Measurements from ENCODE around the gene OPN3.

Gene OPN3

DNA sequence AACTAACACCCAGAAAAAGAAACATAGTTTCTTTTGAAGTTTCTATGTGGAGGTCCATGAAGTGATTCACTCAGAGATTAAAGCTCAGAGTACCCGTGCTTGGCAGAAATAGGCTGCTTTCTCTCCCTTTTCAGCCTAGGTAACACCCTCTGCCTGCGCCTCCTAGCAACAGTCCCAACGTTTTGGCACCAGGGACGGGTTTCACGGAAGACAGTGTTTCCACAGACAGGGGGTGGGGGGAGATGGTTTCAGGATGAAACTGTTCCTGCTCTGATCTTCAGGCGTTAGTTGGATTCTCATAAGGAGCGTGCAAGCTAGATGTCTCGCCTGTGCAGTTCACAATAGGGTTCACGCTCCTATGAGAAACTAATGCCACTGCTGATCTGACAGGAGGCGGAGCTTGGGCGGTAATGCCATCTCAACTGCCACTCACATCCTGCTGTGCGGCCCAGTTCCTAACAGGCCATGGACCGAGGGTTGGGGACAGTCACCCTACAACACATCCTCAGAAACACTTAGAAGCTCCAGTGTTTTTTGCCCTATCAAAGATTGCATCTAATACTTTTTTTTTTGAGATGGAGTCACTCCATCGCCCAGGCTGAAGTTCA lies 53.2 kb downstream of the OPN3 start:
- DNase-seq = no peak

DNA sequence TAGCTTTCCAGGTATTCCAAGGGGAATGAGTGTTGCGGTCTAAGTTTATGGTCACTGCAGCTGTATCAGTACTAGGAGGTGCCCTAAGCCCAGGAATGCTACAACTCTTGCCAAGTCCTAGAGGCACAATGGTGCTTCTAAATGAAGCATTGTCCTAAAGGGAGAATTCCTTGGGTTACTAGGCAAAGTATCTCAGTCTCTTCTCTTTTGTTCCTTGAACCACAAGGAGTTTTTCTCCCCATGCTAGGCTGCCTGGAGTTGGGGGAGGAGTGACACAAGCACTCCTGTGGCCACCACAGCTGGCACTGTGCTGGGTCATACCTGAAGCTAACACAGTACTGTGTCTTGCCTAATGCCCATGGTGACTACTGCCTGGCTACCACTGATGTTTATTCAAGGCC lies 57.2 kb downstream of the OPN3 start:
- DNase-seq = no peak

GRCh38 chr1:241579434-241579833 lies 60.7 kb downstream of the OPN3 start:
- no peak for DNase-seq

GRCh38 chr1:241574154-241574553 lies 66.0 kb downstream of the OPN3 start:
- no peak for DNase-seq

- no peak for DNase-seq
These were observed 70.3 kb downstream of the OPN3 start for GRCh38 chr1:241569848-241570247.

- no peak for DNase-seq
These were observed 79.4 kb downstream of the OPN3 start for GRCh38 chr1:241560849-241561187.

DNA sequence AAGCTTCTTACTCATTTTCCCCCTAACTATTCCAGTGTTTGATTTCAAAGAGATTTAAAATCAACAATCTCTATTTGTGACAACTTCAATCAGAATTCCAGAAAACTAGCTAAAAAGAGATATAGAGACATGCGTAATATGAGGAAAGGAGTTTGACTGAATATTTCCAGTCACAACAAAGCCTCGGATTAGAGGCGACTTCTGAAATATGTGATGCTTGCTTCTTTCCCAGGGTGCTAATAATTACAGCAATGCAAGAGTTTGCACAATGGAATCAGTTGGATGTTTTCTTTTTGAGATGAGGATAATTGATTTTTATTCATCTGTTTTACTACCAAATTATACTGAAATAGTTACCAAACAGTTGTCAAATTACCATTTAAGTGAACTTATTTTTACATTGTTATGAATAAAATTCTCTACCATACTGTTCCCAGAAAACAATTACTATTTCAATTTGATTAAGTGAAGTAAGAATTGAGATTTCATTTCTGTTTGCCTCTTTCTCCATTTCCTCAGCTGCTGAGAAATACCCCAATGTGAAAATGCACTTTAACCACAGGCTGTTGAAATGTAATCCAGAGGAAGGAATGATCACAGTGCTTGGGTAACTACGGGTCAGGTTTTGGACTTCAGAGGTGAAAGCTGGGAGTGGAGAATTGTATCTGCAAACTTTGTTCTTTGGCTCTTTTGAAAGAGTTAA lies 79.9 kb downstream of the OPN3 start:
- no peak for DNase-seq

GRCh38 chr1:241557551-241558193 lies 82.5 kb downstream of the OPN3 start:
- DNase-seq = no peak

DNA sequence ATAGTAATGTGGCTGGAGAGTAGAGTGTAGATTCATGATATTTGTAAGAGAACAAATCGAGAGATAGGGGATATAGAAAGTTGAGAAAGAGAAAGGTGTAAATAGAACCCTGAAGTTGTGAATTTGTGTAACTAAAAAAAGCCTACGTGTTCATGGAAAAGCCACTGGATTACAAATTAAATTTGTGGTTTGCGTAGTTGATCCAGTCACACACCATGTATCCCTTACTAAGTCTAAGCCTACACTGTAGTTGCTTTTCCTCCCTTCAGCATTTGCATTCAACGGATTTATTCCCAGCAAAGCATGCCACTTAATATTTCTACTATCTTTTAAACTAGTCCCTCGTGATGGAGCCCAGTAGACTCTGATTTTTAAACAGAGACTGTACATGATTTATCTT lies 83.1 kb downstream of the OPN3 start:
- DNase-seq = no peak

DNA sequence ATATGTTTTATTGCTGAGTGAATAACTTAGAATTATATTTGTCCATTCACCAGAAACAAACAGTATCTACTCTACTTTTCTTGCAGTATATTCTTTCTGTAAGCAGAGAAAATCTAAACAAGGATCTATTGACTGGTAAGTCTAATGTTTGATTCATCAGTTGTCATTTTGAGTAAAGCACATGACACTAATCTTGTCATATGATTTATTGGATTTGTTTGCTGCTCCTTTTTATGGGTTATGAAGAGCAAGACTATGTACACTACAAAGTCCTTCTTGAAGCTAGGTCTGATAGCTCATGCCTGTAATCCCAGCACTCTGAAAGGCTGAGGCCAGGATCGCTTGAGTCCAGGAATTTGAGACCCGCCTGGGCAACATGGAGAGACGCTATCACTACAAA lies 84.6 kb downstream of the OPN3 start:
- DNase-seq = no peak

GRCh38 chr1:241553886-241554592 lies 86.1 kb downstream of the OPN3 start:
- no peak for DNase-seq

DNA sequence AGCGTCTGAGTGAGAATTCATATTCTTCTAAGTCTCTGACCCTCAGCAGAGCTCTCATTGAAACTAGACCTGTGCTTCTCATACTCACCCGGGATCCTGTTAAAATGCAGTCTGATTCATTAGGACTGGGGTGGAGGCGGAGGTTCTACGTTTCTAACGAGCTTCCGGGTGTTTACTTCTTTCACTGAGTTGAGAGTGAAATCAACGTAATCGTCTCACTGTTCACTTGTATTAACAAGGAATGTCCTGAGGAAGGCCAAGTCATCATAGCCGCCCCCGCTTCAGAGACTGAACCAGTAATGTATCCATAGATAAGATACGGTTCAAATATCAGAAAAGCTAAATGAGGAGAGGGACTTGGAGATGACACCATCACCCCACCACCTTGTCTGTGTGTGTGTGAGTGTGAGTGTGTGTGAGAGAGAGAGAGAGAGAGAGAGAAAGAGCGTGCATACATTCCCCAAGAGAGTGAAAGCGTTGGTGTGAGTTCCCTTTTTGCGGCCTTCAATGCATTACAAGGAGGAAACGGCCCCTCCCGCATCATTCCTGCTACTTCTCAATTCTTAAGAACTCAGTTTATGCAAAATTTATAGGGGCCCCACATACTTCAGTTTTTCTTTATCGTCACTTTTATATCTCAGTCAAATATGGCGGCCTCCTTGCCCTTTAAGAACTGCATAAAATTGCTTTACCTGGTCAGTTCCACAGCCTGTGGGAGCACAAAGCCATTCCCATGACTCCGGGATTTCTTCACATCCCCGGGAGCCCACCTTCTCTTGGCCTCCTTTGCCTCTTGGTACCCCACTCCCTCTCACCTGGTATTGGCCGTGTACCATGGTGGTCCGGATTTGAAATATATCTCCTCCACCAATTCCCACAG lies 88.2 kb downstream of the OPN3 start:
- DNase-seq = no peak

DNA sequence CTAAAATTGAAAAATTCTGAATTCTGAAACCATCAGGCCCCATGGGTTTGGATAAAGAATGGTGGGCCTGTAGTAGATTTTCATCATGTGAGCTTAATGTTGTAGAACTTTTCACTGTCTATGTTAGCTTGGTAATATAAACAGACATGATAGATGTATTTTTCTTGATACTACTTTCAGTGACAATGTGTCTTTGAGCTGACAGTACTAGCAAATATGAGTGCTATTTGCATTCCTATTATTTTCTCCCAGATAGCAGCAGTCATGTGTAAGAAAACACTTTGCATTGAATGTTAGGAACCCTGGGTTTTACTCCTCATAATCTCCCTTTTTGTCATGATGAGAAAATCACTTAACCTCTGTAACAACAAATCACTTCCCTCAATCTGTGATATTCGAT lies 89.9 kb downstream of the OPN3 start:
- DNase-seq = no peak

- no peak for DNase-seq
These were observed 92.2 kb downstream of the OPN3 start for GRCh38 chr1:241548008-241548407.
